ENCODE data around the gene CTDSPL2.
A peak's percentile ranks its signal among the peaks of the same experiment; 100 is the strongest.
"Not testable (repeated sequence)": the region's sequence is repeated elsewhere in the genome, so short reads cannot be mapped to it uniquely, and the experiment has no call there.

Gene CTDSPL2

DNA sequence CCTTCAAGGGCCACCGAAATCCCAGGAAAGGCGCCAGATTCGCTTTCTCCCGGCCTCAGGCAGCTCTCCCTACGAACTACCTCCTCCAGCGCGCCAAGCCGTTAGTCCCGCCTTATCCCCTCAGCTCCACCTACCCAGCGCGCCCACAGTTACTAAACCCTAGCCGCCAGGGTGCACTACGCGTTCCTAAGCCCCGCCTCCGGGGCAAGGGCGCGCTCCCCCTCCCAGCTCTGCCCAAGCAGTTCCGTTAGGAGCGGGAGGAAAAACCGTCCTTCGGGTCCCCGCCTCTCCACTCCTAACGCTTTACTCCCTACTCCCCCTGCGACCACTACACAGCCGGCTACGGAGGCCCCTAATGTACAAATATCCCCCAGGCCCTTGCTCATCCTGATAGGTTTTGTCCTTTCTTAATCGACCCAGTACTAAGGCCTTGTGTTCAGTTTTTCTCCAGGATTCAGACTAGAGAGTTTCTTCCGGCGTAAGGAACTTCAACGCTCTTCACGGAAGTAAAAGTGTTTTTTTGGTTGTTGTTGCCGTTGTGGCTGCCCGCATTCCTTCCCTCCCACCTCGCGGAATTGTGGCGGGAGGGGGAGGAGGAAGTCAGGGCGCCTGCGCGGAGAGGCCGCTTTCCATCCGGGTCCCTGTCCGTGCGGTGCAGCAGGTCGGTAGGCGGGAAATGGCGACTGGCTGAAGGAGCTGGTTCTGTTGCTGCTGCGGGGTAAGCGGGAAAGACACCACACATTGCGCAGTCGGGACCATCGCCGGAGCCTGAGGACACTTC is at the start of gene CTDSPL2:
CTDSPL2 (plus strand) TSS at position 655 of the 781 bp plus-strand sequence. CDS start 31,386 bp downstream, outside the sequence.
- peak; percentile 98 for DNase-seq (ENCODE audit: low spot score)

DNA sequence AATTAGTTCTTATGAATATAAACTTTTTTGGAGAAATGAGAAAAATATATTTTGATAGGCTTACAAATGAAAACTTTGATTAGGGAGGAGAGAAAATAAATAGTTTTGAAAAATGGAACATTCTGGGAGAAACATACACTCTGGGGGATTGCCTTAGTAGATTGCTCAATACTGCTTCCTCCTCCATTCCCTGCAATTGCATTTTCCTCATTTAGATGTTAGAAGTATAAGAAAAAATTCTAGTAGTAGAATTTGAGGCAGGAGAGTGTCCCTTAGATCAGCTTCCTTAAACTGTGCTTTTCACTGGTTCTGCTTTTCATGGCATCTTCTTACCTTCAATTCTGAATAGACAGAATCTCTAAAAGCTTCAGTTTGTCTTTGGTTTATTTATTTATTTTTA is 46.2 kb upstream of the CTDSPL2 start:
- DNase-seq (ENCODE audit: low spot score), result no peak

DNA sequence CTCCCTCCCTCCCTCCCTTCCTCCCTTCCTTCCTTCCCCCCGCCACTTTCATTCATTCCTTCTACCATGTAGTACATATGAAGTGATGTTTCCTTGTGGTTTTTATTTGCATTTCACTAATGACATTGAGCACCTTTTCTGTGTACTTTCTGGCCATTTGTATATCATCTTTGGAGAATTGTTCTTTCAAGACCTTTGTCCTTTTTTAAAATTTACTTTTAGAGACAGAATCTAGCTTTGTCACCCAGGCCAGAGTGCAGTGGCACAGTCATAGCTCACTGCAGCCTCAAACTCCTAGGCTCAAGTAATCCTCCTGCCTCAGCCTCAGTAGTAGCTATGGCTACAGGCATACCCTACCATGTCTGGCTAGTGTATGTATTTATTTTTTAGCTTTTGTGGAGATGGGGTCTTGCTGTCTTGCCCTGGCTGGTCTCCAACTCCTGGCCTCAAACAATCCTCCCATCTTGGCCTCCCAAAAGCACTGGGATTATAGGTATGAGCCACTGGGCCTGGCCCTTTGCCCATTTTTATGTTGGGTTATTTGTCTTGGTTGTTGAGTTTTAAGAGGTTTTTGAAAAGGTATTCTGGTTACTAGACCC is 42.0 kb upstream of the CTDSPL2 start:
- DNase-seq (ENCODE audit: low spot score), result no peak

DNA sequence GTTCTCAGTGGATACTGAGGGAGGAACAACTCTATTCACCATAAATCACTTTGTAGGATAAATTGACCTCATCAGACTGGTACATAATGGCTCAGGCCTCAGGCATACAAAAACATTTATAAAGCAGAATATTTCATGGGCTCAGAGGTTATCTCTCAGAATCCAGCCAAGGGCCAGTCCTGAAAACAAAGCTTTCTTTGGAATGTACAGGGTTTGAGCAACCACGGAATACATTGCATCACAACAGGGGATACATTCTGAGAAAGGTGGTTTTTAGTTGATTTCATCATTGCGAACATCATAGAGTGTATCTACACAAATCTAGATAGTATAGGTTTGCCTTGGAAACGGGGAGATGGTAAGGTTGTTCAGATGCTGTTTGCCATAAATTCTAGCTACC is 33.4 kb upstream of the CTDSPL2 start:
- no peak for DNase-seq (ENCODE audit: low spot score)

DNA sequence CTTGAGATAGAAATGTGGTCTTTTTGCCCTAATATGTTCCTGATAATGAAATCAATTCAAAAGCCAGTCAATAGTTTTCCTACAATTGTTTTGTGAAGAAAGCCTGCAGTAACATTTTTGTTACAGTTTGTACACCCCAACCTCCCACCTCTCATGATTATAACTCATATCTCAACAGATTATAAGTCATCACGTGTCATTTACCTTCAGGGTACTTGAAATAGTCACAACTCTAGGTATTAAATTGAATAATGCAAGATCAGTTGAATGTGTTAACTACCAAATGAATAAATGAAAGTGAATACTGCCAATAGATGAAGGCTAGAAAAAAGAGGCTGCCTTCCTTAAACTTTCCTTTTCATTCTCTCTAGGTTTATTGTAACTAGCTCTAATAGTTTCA is 32.9 kb upstream of the CTDSPL2 start:
- no peak for DNase-seq (ENCODE audit: low spot score)

DNA sequence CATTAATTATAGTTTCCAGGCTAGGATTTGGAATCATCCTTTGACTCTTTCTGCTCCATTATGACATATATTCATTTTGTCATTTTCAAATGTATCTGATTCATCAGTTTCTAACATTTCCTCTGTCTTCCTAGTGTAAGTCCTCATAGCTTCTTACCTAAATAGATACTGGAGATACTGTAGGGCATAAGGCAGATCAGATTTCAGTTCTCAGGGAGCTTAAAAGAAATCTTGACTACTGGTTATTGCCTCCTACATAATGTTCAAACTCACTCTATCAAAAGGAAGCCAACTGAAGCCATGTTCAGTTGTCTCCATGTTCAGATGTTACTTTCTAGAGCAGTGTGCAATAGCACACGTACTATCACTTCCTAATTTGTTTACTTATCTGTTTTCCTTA is 29.6 kb upstream of the CTDSPL2 start:
- no peak for DNase-seq (ENCODE audit: low spot score)

DNA sequence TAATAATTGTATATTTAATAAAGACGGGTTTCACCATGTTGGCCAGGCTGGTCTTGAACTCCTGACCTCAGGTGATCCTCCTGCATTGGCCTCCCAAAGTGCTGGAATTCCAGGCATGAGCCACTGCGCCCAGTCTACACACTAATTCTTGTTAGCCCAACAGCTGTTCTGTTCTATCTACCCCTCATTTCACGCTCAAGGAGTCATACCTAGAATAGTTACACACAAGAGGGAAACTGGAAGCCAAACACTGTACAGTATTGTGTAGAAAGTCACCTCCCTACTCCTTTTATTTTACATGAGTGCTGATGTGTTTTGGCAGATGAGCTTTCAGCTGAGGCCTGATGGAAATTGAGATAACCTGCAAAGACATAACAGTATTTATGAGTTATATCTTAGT is 13.4 kb upstream of the CTDSPL2 start:
- no peak for DNase-seq (ENCODE audit: low spot score)

DNA sequence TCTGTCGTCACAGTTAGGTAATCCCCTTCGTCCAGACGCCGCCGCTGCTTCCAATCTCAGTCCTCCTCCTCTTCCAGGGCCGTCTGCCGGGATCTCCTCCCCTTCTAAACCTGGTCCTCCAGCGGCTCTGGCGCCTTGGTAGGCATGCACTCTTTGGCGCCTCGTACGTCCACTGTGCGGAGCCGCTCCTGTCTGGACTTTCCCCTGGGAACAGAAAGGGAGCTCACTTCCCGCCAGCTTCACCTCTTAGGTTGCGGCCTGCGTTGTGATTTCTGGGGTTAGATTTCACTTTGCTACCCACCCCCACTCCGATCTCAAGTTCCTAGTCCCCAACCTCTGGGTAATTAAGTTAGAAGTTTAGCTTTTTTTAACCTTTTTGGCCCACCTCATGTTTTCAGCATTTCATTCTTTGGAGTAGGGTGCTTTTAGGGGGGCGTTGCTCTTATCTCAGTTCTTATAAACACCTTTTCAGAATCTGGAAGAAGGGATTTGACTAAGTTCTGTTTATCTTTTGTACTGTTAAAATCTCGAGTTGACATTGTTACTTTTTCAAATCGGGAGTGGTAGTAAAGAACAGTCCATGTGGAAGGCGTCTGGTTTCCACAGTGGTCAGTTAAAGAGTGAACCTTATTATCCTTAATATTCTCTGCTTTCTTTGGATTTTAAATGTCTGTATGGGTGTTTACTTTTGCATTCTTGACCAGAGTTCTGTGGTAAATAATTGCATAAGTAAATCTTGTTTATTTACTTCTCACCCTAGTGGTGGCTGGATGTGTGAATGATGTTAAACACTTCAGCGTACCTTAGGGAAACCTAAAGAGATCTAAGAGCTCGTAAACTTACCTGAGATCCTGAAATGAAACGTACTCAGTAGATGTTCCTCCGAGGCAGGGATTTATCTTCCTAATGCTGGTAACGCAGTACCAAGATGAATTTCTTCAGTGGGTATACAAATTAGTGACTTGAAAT is 611 bp downstream of the CTDSPL2 start:
- no peak for DNase-seq (ENCODE audit: low spot score)

DNA sequence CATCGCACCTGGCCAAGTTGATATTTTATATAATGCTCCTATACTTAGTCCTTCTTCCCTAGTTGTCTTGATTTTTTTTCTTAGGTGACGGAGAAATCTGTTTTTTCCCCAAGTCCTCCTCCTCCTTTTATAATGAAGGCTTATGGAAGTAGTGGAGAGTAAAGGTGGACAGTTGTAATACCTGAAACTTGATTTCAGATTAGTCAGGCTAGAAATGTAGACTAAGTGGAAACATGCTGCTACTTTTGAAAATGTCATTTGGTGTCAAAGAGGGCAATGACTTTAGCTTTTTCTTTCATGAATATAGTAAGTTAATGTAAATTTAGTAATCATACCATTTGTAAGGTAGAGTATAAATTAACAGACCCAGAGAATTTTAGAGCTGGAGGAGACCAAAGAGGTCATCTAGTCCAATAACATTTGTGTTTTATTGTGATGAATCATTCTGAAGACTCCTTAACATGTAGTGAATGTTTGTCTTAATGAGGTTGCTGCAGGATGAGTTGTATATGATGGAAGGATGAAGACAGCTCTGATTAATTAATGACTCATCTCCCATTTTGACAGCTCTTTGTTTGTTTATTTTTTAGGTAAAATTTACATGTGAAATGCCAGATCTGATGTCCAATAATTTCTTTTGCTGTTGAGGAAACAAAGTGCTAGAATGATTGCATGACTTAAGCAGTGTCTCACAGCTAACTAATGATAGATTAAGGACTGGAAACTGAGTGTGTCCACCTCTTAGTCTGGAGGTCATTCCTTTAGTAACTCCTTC is 8.7 kb downstream of the CTDSPL2 start:
- DNase-seq (ENCODE audit: low spot score), result no peak

DNA sequence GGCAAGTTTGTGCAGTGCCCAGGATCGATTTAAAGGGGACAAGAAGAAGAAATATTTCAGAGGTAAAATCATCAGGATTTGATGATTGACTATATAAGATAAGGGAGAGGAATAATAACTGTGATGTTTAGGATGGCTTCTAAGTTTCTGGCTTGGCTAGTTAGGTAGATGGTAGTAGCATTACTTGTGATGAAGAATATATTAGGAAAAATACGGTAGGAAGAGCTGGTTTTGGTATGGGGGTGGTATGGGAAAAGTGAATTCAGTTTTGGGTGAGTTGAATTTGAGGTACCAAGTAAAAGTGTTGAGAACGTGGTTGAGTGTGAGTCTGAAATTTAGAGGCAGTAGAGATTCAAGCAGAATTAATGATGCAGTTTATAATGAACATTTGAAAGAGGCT is 11.0 kb downstream of the CTDSPL2 start:
- no peak for DNase-seq (ENCODE audit: low spot score)

DNA sequence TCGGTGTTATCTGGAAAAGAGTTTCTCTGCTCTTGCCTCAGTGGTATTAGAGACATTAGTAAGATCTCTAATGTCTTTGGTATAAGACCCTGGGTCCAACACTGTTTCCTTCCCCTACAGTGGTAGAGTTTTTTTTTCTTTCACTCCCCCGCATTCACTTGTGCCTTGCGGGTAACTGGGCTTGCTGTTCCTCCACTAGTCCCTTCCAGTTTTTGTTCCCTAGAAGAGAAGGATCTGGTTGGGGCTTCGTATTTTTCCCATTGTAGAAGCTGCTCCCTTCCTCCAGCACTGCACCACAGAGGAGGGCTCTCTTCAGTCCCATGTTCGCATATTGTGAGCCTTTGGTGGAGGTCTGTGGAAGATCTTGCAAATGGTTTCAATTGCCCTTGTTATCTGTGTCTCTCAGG is 13.7 kb downstream of the CTDSPL2 start:
- DNase-seq (ENCODE audit: low spot score), result no peak

DNA sequence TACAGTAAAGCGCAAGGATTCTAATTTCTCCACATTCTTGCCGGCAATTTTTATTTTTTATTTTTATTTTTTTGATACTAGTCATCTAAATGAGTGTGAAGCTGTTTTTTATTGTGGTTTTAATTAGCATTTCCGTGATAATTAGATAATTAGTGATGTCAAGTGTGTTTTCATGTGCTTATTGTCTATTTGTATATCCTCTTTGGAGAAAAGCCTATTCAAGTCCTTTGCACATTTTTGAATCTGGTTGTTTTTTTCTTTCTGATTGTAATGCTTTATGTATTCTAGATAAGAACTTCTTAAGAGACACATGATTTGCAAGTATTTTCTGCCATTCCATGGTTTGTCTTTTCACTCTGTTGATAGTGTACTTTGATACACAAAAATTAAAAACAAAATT is 16.1 kb downstream of the CTDSPL2 start:
- DNase-seq (ENCODE audit: low spot score), result no peak

DNA sequence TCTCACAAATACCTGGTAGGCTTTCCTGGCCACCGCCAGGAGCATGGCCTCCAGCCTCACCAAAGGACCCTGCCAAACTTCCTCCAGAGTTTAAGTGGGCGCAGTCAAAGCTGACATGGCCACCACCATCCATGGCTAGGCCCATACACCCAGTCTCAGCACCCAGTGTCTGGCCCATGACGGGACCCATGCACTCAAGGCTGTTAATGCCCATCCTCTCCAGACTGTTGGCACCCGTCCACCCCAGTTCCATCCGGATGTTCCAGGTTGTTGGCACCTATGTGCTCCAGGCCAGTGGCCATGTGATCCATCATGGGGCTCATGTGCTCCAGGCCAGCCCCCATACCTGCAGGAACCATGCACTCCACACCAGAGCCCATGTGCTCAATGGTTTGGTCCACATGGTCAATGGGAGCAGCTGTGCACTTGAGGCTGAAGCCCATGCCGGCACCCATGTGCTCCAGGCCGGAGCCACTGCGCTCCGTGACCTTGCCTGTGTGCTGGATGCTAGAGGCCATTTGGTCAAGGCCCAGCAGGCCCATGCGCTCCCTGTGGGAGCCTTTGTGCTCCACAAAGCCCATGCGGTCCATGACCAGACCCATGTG is 20.4 kb downstream of the CTDSPL2 start:
- no peak for DNase-seq (ENCODE audit: low spot score)

DNA sequence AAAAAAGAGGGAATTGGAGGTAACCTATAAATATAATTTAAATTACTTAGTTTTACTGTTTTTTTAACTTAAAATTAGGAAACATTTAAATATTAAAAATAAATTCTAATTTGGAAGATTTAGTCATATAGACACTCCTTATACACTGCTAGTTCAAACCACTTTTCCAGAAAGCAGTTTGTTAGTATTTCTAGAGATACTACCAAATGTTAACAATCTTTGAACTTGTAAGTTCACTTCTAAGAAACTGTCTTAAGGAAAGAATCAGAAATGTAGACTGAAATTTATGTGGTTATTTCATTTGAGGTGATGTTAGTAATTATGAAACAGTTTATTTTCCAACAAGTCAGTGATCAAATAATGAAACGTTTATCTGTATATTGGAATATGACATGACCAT is 22.7 kb downstream of the CTDSPL2 start:
- DNase-seq (ENCODE audit: low spot score), result no peak

DNA sequence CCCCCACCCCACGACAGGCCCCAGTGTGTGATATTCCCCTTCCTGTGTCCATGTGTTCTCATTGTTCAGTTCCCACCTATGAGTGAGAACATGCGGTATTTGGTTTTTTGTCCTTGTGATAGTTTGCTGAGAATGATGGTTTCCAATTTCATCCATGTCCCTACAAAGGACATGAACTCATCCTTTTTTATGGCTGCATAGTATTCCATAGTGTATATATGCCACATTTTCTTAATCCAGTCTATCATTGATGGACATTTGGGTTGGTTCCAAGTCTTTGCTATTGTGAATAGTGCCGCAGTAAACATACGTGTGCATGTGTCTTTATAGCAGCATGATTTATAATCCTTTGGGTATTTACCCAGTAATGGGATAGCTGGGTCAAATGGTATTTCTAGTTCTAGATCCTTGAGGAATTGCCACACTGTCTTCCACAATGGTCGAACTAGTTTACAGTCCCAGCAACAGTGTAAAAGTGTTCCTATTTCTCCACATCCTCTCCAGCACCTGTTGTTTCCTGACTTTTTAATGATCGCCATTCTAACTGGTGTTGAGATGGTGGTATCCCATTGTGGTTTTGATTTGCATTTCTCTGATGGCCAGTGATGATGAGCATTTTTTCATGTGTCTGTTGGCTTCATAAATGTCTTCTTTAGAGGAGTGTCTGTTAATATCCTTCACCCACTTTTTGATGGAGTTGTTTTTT is 26.3 kb downstream of the CTDSPL2 start:
- DNase-seq (ENCODE audit: low spot score), result not testable (repeated sequence)

DNA sequence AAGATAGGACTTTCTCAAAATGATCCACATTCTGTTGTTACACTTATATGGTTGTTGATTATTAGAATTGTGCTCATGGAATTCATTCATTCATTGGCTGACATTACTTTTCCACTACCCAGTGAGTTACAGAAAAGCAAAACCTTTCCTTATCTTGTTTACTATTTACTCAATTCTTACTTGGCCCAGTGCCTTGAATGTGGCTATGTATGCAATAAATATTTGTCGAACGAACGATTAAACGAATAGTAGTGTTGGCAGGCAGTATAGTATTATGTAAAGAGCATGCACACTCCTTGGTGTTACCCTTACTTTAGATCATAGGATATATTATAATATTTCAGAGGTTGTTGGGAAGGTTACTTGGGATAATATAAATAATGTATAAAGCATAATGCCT is 31.0 kb downstream of the CTDSPL2 start:
- no peak for DNase-seq (ENCODE audit: low spot score)

DNA sequence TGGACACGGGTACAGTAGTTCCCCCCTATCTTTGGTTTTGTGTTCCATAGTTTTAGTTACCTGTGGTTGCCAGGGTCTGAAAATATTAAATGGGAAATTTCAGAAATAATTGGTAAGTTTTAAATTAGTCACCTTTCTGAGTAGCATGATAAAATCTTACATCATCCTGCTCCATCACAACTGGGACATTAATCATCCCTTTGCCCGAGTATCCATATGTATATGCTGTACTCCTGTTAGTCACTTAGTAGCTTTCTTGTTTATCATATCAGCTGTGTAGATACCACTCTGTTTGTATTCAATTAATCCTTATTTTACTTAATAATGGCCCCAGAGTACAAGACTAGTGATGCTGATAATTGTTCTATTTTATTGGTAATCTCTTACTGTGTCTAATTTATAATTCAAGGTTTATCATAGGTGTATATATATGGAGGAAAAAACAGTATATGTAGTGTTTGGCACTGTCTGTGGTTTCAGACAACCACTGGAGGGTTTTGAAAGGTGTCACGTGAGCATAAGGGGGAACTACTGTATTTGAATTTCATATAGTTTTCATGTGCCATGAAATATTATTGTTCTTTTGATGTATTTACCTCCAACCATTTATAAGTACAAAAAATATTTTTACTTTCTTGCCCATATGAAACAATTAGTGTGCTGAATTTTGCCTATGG is 41.4 kb downstream of the CTDSPL2 start:
- DNase-seq (ENCODE audit: low spot score), result no peak

DNA sequence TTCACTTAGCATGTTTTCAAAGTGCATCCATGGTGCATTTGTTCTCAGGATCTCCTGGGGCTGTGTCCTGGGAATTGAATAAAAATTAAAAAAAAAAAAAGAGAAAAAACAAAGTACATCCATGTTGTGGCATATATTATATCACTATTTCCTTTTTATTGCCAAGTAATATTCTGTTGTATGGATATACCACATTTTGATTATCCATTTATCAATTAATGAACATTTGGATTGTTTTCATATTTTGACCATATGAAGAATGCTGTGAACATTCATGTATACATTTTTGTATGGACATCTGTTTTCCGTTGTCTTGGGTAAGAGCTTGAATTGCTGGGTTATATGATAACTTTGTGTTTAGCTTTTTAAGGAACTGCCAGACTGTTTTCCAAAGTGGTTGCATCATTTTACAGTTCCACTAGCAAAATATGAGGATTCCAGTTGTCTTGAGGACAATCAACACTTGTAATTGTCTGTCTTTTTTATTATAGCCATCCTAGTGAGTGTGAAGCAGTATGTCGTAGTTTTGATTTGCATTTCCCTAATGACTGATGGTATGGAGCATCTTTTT is 44.5 kb downstream of the CTDSPL2 start:
- DNase-seq (ENCODE audit: low spot score), result no peak

DNA sequence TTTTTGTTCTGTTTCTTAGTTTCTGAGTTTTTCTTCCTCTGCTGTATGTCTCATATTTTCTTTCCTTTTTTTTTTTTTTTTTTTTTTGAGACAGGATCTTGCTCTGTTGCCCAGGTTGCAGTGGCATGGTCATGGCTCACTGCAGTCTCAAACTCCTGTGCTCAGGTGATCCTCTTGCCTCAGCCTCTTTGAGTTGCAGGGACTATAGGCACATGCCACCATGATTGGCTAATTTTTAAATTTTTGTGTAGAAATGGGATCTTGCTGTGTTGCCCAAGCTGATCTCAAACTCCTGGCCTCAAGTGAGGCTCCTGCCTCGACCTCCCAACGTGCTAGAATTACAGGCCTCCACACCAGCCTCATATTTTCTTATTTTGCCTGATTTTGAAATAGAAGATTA is 51.9 kb downstream of the CTDSPL2 start:
- DNase-seq (ENCODE audit: low spot score), result no peak

DNA sequence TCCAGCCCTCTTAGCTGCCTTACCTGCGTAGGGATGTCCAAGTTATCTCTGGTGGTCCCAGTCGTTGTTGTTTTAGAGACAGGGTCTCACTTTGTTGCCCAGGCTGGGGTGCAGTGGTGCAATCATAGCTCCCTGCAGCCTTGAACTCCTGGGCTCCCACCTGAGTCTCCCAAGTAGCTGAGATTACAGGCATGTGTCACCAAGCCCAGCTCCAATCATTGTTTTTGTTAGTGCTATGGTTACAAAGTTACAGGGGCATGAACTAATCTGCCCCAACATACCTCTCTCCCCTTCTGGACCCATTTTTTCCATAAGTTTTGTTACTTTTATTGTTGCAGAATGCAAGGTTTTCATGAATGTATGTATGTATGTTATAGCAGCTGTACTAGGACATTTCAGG is 54.7 kb downstream of the CTDSPL2 start:
- DNase-seq (ENCODE audit: low spot score), result no peak
